ENCODE measurements around the gene DAPP1. TPM values are rescaled to one million over a fixed set of nuclear protein-coding genes. Genes with fewer than 3 reads are reported as not detected.

The DAPP1 gene
- total and polyA plus RNA-seq, 2 of the 4 experiments (the other 2 are of a cell fraction): not detected

- Histone ChIP-seq H3K36me3 (ENCODE audit: control insufficient read depth, insufficient read depth, low read length) (no peaks in the 10 kb centered on the region), H3K9me1 (ENCODE audit: insufficient read depth, low read length) (no peaks in the 10 kb centered on the region), H3K56ac (ENCODE audit: extremely low read depth, insufficient read depth, low read length) (no peak overlapping the region), H3K27ac (ENCODE audit: insufficient read depth, low read length) (no peak overlapping the region), H3K79me1 (ENCODE audit: low read depth in 1 of 2, low read length in 2 of 2) (no peaks in the 10 kb centered on the region), H2BK5ac (ENCODE audit: low read depth, low read length, poor library complexity, severe bottlenecking) (no peak overlapping the region), H2AK5ac (ENCODE audit: low read depth, low read length) (no peak overlapping the region), H2AFZ (replicated peaks; ENCODE audit: low read length, poor library complexity) (no peak overlapping the region), H3K4me2 (ENCODE audit: low read depth, low read length) (no peak overlapping the region), H2BK15ac (ENCODE audit: low read depth, low read length) (no peak overlapping the region), H3K4me3 (ENCODE audit: insufficient read depth, low read depth, low read length) (no peak overlapping the region), H2BK120ac (ENCODE audit: low read depth, low read length) (no peak overlapping the region), H3K4ac (ENCODE audit: low read depth, low read length) (no peak overlapping the region), H3K18ac (ENCODE audit: low read depth, low read length) (no peak overlapping the region), H3K9me3 (ENCODE audit: control insufficient read depth, insufficient read depth, low read length) (no peaks in the 10 kb centered on the region), H3K14ac (replicated peaks; ENCODE audit: low read depth, low read length) (no peak overlapping the region), H2AK9ac (replicated peaks; ENCODE audit: low read depth, low read length, poor library complexity) (no peak overlapping the region), H4K8ac (ENCODE audit: low read depth in 2 of 2, low read length in 2 of 2) (no peak overlapping the region), H3K27me3 (ENCODE audit: control insufficient read depth, insufficient read depth, low read length) (peaks cover 4% of the 10 kb centered on the region), H4K5ac (ENCODE audit: low read depth, low read length) (no peak overlapping the region), H3K4me1 (ENCODE audit: control insufficient read depth, insufficient read depth, low read length) (no peaks in the 10 kb centered on the region), H4K91ac (ENCODE audit: insufficient read depth, low read depth, low read length) (no peak overlapping the region), H3K9ac (ENCODE audit: low read depth, low read length) (no peak overlapping the region), H3K23ac (ENCODE audit: low read depth, low read length) (no peak overlapping the region), H2BK20ac (ENCODE audit: low read depth, low read length) (no peak overlapping the region), H4K20me1 (ENCODE audit: insufficient read depth, low read length) (no peaks in the 10 kb centered on the region)
- dilution Hi-C loops (cut with HindIII; ENCODE audit: low sequenced_read_pairs, unreplicated experiment): no loop called here
- intact Hi-C loops (cut with micrococcal nuclease): no loop called here
- ChIA-PET CTCF (no interaction called here), POLR2A (ENCODE audit: unreplicated experiment) (no interaction called here)
- no peak for TF ChIP-seq MAZ (IDR thresholded peaks at IDR 0.05; ENCODE audit: borderline replicate concordance, low read depth, low read length)
- ATAC-seq (ENCODE audit: low read depth): no peak
- in situ Hi-C loops (cut with MboI; ENCODE audit: low sequenced_read_pairs): no loop called here
- BruUV-seq (replicated peaks): no TSS peak
- WGBS, 2 experiments (ENCODE audit: extremely low coverage in 2 of 2, insufficient read length in 1 of 2): no CpG with 5 or more reads among the region's 3 CpGs
- DNase-seq: no peak
Measured at GRCh38 chr4:99852199-99852749, 35.6 kb downstream of the DAPP1 start.
